AG04449 (cell line): ENCODE measurements around the gene HMGB2.

Source experiments
- CTCF ChIA-PET: fragments of 350-600 bp; formaldehyde crosslinking; extraction: SDS; loops from one replicate; lab custom pipeline; 2021; ENCODE audit warnings: antibody characterized with exemption; lab: Yijun Ruan, JAX
- POLR2A ChIA-PET: fragments of 400-600, 350-600 bp; formaldehyde crosslinking; extraction: SDS; loops from one replicate; lab custom pipeline; 2020; ENCODE audit warnings: antibody characterized with exemption, inconsistent platforms; lab: Yijun Ruan, JAX
- DNase-seq: peaks from one replicate; pipeline ENCODE4 v3.0.0-alpha.2; 2010; ENCODE audit warnings: low read depth, low spot score
- H3K4me3 ChIP-seq: 2 replicates; pipeline ENCODE4 v1.5.1; 2011; ENCODE audit warnings: low read depth, mild to moderate bottlenecking, control low read depth, low read length
- CTCF ChIP-seq: IDR thresholded peaks from one replicate; pipeline ENCODE4 v1.5.1; 2011; ENCODE audit warnings: mild to moderate bottlenecking, moderate library complexity, low read length, control low read depth, inconsistent platforms; ENCODE audit not compliant: insufficient read depth; ENCODE audit errors: missing control alignments

The HMGB2 gene

GRCh38 chr4:173293663-173294062 is 40.5 kb downstream of the HMGB2 start:
- no peak overlapping the region for H3K4me3 ChIP-seq
- ChIA-PET POLR2A (no interaction called here), CTCF (interaction anchor here (0.8 to 2.9 kb wide), 4 partner anchors 8 to 280 kb away, joined by 3 to 29 read pairs (median 8); no protein-coding TSS in a partner anchor)
- no peak for TF ChIP-seq CTCF
- DNase-seq = no peak

GRCh38 chr4:173291899-173292298 is 42.3 kb downstream of the HMGB2 start:
- CTCF ChIA-PET = interaction anchor here (0.8 to 2.9 kb wide), 9 partner anchors 10 to 828 kb away, joined by 3 to 29 read pairs (median 4); no protein-coding TSS in a partner anchor
- H3K4me3 ChIP-seq = no peak overlapping the region
- DNase-seq = no peak
- POLR2A ChIA-PET = interaction anchor here (0.6 kb wide), 1 partner anchor 277 kb away, joined by 3 read pairs; no protein-coding TSS in a partner anchor
- TF ChIP-seq CTCF = no peak

- ChIA-PET CTCF (interaction anchor here (1.2 to 6.1 kb wide), 6 partner anchors 11 to 131 kb away, joined by 4 to 64 read pairs (median 7); no protein-coding TSS in a partner anchor), POLR2A (no interaction called here)
- no peak for TF ChIP-seq CTCF
- no peak for DNase-seq
- H3K4me3 ChIP-seq = no peak overlapping the region
These were observed 44.8 kb downstream of the HMGB2 start for GRCh38 chr4:173289353-173289727.

- no peak for DNase-seq
- CTCF ChIA-PET = interaction anchor here (1.0 to 6.1 kb wide), 13 partner anchors 11 to 277 kb away, joined by 3 to 64 read pairs (median 5); no protein-coding TSS in a partner anchor
- POLR2A ChIA-PET = no interaction called here
- no peak overlapping the region for H3K4me3 ChIP-seq
- TF ChIP-seq CTCF = no peak
These were observed 45.3 kb downstream of the HMGB2 start for GRCh38 chr4:173288698-173289352.

GRCh38 chr4:173288296-173288695 is 45.9 kb downstream of the HMGB2 start:
- ChIA-PET CTCF (interaction anchor here (0.6 to 6.1 kb wide), 15 partner anchors 8 to 277 kb away, joined by 3 to 64 read pairs (median 5); no protein-coding TSS in a partner anchor), POLR2A (no interaction called here)
- H3K4me3 ChIP-seq = no peak overlapping the region
- TF ChIP-seq CTCF = peak; percentile 48
- peak; percentile 17 for DNase-seq

GRCh38 chr4:173287486-173287885 is 46.7 kb downstream of the HMGB2 start:
- ChIA-PET POLR2A (no interaction called here), CTCF (interaction anchor here (0.6 to 6.1 kb wide), 14 partner anchors 9 to 274 kb away, joined by 3 to 64 read pairs (median 6); no protein-coding TSS in a partner anchor)
- no peak for DNase-seq
- H3K4me3 ChIP-seq = no peak overlapping the region
- TF ChIP-seq CTCF = no peak
